Kidney (tissue), 14 donors: ENCODE results near the gene ATP6V0A4. TPM values are rescaled to one million over a fixed set of nuclear protein-coding genes. Genes with fewer than 3 reads are reported as not detected.

Source experiments
- DNase-seq, 5 donors: peaks; one replicate each; pipeline ENCODE4 v3.0.0-alpha.2; 2013 to 2020
- FAIRE-seq: peaks from 2 replicates; lab custom pipeline; 2012; peaks lifted over from hg19 to GRCh38; lab: Jason Lieb, UNC
- H3K27ac ChIP-seq, 2 donors: one replicate each; pipeline ENCODE4 v1.7.0; 2013; ENCODE audit warnings: low read depth in 2 of 2, low read length in 2 of 2, inconsistent platforms in 1 of 2
- H3K27me3 ChIP-seq: one replicate; pipeline ENCODE4 v1.7.1; 2013; ENCODE audit warnings: low read length, inconsistent platforms; ENCODE audit not compliant: control insufficient read depth, insufficient read depth
- H3K36me3 ChIP-seq, 3 donors: one replicate each; pipeline versions ENCODE4 v1.7.0 to v1.7.1; 2013; ENCODE audit warnings: low read length in 3 of 3, control low read depth in 1 of 3, inconsistent platforms in 1 of 3; ENCODE audit not compliant: insufficient read depth in 3 of 3, control insufficient read depth in 2 of 3
- H3K4me1 ChIP-seq, 3 donors: one replicate each; pipeline versions ENCODE4 v1.7.0 to v1.7.1; 2013; ENCODE audit warnings: low read length in 3 of 3, inconsistent platforms in 1 of 3, low read depth in 1 of 3; ENCODE audit not compliant: control insufficient read depth in 2 of 3, insufficient read depth in 2 of 3
- H3K4me3 ChIP-seq, 3 donors: one replicate each; pipeline versions ENCODE4 v1.7.0 to v1.8.1; 2013; ENCODE audit warnings: low read length in 3 of 3, control low read depth in 1 of 3, inconsistent platforms in 1 of 3
- H3K9ac ChIP-seq, 3 donors: one replicate each; pipeline versions ENCODE4 v1.7.0 to v1.7.1; 2013; ENCODE audit warnings: low read length in 3 of 3, control low read depth in 1 of 3, inconsistent platforms in 1 of 3
- H3K9me3 ChIP-seq, 3 donors: one replicate each; pipeline versions ENCODE4 v1.7.0 to v1.7.1; 2013; ENCODE audit warnings: low read length in 3 of 3, control low read depth in 1 of 3, inconsistent platforms in 1 of 3; ENCODE audit not compliant: control insufficient read depth in 2 of 3, insufficient read depth in 1 of 3
- CTCF ChIP-seq: IDR thresholded peaks from 3 replicates; pipeline ENCODE4 v1.5.1; 2012; ENCODE audit warnings: mild to moderate bottlenecking, moderate library complexity, borderline replicate concordance; ENCODE audit not compliant: insufficient read depth; ENCODE audit errors: extremely low read depth
- intact Hi-C: fragments of 100-400 bp; cut with DNase I; formaldehyde crosslinking; loops from one replicate; pipeline ENCODE4 v1.11.1; 2022
- polyA plus RNA-seq: library from polyadenylated mRNA; stranded (reverse); fragments of 350-450 nt; fragmentation: Illumina TruSeq; extraction: RNeasy Lipid Tissue Mini Kit (QIAGEN cat#74804); gene quantifications from one replicate; pipeline ENCODE4 v1.2.3, GENCODE V29; 2014; ENCODE audit warnings: low read depth, low replicate concordance; ENCODE audit not compliant: insufficient read depth
- total RNA-seq: library from RNA; stranded (reverse); fragmentation: NEBNext Ultra II Directional; extraction: Animal tissue kit (Norgen Biotek cat#: 25700); gene quantifications from one replicate; pipeline ENCODE4 v1.2.1, GENCODE V29; 2021
- donor health status: control.
- donor health status: control.
- donor health status: control.
- donor health status: control.
- donor health status: control.
- donor health status: DM: yes; HTN: yes; CAD: no.
- donor health status: Normal renal cell carcinoma (clear cell type).

The ATP6V0A4 gene
- total and polyA plus RNA-seq, 2 donors from 2014 or later = 30.5 to 140 TPM

DNA sequence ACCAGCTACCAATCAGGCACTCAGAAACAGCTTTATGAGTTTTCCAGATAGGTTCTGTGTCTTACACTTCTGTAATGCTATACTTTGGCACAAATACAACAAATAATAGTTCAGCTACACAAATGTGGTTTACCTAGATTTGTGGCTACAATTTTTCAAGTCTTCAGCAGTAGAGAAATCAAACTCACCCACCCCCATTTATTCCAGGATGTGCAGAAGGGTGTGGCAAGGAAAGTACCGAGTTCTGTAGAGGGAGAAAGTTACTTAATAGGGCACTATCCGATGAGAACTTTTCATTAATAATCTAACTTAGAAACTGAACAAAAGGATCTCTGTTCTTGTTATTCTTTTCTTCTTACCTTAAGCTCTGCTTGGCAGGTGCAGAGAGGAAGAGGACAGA, 30.3 kb upstream of the ATP6V0A4 start:
- no peak overlapping the region for H3K27ac ChIP-seq
- FAIRE-seq (no peak), DNase-seq (no peak)
- H3K27me3 ChIP-seq = no peaks in the 10 kb centered on the region
- no peak overlapping the region for H3K4me3 ChIP-seq
- TF ChIP-seq CTCF = no peak
- intact Hi-C loops = no loop called here
- H3K4me1 ChIP-seq = no peaks in the 10 kb centered on the region
- no peak overlapping the region for H3K9ac ChIP-seq
- H3K36me3 ChIP-seq = no peaks in the 10 kb centered on the region
- peaks cover 0 to 4% (median 0%) of the 10 kb centered on the region in 3 donors for H3K9me3 ChIP-seq

DNA sequence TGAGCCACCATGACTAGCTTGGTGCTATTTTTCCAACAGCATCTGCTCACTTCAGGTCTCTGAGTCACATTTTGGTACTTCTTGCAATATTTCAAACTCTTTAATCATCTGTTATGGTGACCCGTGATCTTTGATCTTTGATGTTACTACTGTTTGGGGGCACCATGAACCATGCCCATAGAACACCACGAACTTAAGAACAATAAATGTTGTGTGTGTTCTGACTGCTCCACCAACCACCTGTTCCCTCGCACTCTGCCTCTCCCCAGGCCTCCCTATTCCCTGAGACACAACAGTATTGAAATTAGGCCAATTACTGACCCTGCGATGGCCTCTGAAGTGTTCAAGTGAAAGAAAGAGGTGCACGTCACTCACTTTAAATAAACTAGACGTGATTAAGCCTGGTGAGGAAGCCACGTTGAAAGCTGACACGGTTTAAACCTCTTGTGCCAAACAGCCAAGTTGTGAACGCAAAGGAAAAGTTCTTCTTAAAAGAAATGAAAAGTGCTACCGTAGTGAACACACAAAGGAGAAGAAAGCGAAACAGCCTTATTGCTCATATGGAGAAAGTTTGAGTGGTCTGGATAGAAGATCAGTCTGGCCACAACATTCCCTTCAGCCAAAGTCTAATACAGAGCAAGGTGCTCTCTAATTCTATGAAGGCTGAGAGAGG, 27.2 kb upstream of the ATP6V0A4 start:
- Histone ChIP-seq H3K27me3 (no peaks in the 10 kb centered on the region), H3K9me3 (peaks cover 0 to 4% (median 0%) of the 10 kb centered on the region in 3 donors), H3K9ac (no peak overlapping the region), H3K36me3 (no peaks in the 10 kb centered on the region), H3K4me1 (no peaks in the 10 kb centered on the region), H3K27ac (no peak overlapping the region), H3K4me3 (no peak overlapping the region)
- no peak for TF ChIP-seq CTCF
- FAIRE-seq (no peak), DNase-seq (no peak)
- intact Hi-C loops = no loop called here

- TF ChIP-seq CTCF = no peak
- Histone ChIP-seq H3K4me1 (no peaks in the 10 kb centered on the region), H3K4me3 (no peak overlapping the region), H3K27me3 (no peaks in the 10 kb centered on the region), H3K9me3 (peaks cover 0 to 4% (median 0%) of the 10 kb centered on the region in 3 donors), H3K36me3 (no peaks in the 10 kb centered on the region), H3K9ac (no peak overlapping the region), H3K27ac (no peak overlapping the region)
- intact Hi-C loops = no loop called here
- FAIRE-seq (no peak), DNase-seq (no peak)
Observed at GRCh38 chr7:138822867-138823535, 25.0 kb upstream of the ATP6V0A4 start.
